Activated gamma-delta T cell treated with Interleukin-2 at 50 U/mL for 16 hours (primary cell): ENCODE results near the gene FOXK1.
A peak's percentile ranks its signal among the peaks of the same experiment; 100 is the strongest.
"Not testable (repeated sequence)": the region's sequence is repeated elsewhere in the genome, so short reads cannot be mapped to it uniquely, and the experiment has no call there.

Experiments
- DNase-seq: peaks from one replicate; pipeline ENCODE4 v3.0.0-alpha.2; 2020

The FOXK1 gene

DNA sequence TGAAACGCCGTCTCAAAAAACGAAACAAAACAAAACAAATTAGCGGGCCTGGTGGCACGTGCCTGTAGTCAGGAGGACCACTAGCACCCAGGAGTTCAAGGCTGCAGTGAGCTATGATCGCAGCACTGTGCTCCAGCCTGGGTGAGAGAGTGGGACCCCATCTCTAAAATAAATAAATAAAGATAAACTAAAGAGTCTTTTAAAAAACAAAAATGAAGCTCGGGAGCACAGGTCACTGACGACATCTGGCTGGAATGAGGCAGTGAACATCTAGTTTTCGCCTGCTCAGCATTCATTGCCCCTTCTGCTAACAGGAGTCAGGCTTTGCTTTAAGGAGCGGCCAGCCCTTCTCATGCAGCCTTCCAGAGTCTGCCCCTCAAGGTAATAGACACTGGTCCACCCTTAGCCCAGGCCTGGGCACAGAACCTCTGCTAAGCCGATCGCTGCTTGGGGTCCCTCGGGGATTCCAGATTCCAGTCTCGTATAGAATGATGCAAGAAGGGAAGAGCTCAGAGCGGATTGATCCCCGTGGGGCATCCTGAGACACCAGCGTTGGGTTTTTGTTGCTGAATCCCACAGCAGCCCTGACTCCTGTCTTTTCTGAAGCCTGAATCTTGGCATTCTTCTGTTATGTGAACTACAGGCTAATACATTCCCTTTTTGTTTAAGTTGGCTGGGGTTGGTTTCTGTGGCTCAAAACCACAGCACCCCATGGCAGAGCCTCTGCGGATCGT is 14.2 kb upstream of the FOXK1 start:
- DNase-seq, result no peak

GRCh38 chr7:4668510-4668847 is 13.6 kb upstream of the FOXK1 start:
- DNase-seq, result no peak

DNA sequence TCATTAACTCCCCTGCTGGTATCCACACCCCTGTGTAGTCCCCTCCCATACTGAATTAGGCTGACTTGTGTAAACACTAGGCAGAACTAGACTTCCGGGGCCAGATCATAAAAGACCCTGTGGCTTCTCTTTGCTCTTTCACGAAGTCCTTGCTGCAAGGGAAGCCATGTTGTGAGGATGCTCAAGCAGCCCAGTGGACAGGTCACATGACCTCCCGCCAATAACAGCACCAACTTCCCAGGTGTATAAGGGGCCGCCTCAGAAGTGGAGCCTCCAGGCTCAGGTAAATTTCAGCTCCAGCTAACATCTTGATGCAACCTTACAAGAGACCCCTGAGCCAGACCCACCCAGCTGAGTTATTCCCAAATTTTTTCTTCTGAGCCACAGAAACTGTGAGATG is 11.3 kb upstream of the FOXK1 start:
- no peak for DNase-seq

DNA sequence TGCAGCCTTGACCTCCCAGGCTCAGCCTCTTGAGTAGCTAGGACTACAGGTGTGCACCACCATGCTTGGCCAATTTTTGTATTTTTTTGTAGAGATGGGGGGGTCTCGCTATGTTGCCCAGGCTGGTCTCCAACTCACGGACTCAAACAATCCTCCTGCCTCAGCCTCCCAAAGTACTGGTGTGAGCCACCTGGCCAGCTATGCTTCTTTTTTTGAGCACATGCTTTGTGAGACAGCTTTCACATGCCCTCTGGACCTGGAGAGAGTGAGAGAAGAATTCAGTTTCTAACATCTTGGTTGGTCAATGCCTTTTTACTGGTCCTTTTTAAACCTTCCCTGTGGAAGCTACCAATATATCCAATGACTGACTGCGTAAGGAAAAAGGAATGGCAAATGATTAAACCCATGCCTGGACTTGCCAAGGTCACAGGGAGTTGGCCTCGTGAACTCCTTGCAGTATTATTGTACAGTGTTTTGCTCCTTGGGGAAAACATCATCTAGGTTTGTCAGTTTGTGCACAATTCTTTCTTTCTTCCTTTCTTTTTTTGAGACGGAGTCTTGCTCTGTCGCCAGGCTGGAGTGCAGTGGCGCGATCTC is 6.2 kb upstream of the FOXK1 start:
- no peak for DNase-seq

DNA sequence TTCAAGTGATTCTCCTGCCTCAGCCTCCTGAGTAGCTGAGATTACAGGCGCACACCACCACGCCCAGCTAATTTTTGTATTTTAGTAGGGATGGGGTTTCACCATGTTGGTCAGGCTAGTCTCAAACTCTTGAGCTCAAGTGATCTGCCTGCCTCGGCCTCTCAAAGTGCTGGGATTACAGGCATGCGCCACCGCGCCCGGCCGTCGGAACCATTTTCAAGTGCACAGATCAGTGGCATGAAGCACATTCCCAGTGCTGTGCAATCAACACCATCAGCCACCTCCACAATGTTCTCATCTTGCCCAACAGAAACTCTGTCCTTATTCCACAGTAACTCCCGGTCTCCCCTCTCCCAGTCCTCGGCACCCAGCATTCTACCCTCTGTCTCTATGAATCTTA is 4.6 kb upstream of the FOXK1 start:
- not testable (repeated sequence) for DNase-seq

GRCh38 chr7:4681218-4681851 is 760 bp upstream of the FOXK1 start:
- no peak for DNase-seq

DNA sequence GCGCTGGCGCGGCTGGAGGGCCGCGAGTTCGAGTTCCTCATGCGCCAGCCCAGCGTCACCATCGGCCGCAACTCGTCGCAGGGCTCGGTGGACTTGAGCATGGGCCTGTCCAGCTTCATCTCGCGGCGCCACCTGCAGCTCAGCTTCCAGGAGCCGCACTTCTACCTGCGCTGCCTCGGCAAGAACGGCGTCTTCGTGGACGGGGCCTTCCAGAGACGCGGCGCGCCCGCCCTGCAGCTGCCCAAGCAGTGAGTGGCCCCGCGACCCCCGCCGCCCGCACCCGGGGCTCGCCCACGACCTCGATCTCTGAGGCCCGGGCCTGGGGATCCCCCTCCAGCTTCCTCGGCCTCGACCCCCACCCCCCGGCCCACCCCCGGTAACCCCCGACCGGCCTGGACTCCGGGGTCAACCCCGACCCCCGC is 537 bp downstream of the FOXK1 start:
- peak; percentile 29 for DNase-seq

DNA sequence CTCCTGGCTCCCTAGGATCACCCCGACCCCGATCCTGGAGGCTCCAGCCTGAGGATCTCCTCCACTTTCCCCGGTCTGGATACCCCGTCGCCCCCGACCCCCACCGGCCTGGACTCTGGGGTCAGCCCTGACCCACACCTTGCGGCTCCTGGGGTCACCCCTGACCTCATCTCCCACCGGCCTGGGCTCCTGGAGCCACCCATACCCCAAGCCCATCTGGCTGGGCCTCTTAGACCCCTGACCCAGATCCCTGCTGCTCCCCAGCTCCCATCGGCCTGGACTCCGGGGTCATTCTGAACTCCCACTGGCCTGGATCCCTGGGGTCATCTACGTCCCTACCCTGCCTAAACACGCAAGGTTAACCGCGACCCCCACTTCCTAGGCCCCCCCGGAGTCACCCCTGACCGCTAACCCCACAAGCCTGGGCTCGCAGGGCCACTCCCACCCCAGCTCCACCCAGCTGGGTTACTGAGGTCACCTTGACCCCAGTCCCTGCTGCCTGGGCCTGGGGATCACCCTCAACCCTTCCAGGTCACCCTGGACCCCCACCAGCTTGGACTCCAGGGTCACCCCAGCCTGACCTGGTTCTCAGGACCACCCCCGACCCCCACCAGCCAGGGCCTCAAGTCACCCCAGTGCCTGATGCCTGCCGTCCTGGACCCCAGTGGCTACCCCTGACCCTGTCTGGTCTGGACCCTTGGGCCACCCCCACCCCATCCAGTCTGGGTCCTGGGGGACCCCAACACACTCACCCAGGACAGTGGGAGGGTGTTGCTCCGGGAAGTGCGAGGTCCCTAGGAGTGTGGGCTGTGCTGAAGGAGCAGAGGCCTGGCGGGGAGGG is 1.2 kb downstream of the FOXK1 start:
- DNase-seq, result peak; percentile 6

DNA sequence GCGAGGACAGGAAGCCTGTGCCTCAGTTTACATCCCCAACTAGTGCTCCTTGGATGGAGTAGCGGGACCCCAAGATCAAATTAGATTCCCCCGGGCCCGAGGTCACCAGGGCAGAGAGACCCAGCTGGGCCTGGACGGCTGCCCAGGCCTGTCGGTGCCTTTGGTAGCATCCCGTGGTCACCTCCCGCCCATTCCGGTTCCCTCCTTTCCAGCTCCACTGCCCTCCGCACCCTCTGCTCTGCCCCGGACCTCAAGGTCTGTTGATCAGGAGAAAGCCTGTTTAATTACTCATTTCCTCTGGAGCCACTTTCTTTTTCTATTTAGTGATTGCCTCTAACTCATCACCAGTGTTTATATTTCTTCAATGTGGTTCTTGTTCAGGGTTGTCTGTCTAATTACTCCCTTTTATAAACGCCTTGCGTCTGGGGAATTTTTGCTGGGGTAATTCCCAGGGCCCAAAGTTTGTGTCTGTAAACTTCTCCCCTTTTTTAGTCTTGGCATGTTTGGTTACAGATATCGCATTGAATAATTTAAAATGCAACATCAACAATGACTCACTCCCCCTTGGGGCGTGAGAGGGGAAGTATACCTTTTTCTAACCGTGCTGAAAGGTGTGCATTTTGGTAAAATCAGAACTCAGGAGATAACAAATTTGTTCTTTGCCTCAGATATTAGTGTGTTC is 1.9 kb downstream of the FOXK1 start:
- peak; percentile 18 for DNase-seq

- DNase-seq, result no peak
These were observed 2.8 kb downstream of the FOXK1 start for GRCh38 chr7:4684846-4685245.

DNA sequence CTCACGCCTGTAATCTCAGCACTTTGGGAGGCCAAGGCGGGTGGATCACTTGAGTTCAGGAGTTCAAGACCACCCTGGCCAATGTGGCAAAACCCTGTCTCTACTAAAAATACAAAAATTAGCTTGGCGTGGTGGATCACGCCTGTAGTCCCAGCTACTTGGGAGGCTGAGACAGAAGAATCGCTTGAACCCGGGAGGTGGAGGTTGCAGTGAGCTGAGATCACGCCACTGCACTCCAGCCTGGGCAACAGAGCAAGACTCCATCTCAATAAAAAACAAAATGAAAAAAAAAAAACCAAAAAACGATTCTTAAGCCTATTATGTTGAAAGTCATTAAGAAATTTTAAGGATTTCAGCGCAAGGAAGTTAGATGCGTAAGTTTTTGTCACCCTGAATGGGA is 3.6 kb downstream of the FOXK1 start:
- not testable (repeated sequence) for DNase-seq

GRCh38 chr7:4687956-4688355 is 5.9 kb downstream of the FOXK1 start:
- DNase-seq, result no peak

- no peak for DNase-seq
These were observed 7.1 kb downstream of the FOXK1 start for GRCh38 chr7:4689151-4689550.

DNA sequence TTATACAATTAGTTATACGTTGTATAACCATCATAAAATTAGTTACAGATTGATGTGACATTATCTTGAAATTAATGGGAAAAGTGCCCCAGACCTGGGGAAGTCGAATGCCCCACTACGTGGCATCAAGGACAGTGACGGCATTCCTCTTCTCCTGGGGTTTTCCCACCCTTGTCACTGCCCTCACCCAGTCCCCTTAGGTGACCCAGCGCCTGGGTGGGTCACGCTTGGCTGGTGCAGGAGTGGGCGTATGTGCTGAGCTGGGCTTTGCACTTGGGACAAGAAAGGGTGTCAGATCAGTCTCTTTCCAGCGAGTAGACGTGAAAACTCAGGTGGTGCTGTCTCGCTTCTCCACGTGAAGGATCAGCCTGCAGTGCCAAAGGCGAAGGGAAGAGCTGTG is 7.6 kb downstream of the FOXK1 start:
- no peak for DNase-seq

- DNase-seq, result no peak
These were observed 9.1 kb downstream of the FOXK1 start for GRCh38 chr7:4690953-4691856.

DNA sequence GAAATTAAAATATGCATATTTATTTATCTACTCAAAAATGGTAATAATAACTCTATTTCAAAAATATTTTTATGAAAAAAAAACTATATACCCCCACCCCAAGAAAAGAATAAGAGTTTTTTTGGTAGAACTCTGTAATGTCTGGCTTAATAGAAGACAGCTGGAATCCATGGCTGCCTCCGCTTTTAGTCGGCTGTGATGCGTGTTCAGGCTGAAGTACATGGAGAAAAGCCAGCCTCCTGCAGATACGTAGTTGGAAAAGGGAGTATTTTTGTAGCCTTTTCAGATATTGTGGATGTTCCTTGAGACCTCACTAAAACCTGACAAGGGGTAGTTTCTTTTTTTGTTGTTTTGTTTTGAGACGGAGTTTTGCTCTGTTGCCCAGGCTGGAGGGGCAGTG is 10.0 kb downstream of the FOXK1 start:
- DNase-seq, result no peak

- DNase-seq, result not testable (repeated sequence)
These were observed 10.5 kb downstream of the FOXK1 start for GRCh38 chr7:4692622-4693021.

DNA sequence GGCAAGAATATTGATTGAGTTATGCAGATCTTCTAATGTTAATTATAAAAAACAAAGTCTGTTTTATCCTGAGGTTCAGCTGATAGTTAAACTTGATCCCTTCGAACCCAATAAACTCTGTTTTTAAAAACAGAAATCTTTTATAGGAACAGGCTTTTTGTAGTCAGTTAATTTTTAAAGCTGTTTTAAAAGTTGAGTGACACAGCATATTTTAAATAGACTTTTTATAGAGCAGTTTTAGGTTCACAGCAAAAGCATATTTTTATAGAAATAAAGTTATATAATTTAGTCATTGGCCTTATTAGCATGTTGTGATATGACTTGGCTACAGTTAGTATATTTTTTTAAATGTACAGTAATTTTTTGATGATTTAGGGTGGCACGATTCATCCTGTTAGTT is 11.1 kb downstream of the FOXK1 start:
- no peak for DNase-seq

DNA sequence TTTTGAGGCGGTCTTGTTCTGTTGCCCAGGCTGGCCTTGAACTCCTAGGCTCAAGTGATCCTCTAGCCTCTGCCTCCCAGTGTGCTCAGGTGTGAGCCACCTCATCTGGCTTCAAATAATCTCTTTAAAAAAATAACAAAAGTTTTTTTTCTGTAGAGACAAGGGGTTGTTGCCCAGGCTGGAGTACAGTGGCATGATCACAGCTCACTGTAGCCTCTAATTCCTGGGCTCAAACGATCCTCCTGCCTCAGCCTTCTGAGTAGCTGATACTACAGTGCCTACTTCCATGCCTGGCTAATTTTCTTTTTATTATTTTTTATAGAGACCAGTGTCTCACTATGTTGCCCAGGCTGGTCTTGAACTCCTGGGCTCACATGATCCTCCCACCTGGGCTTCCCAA is 11.7 kb downstream of the FOXK1 start:
- no peak for DNase-seq

GRCh38 chr7:4694305-4694704 is 12.2 kb downstream of the FOXK1 start:
- DNase-seq, result no peak

DNA sequence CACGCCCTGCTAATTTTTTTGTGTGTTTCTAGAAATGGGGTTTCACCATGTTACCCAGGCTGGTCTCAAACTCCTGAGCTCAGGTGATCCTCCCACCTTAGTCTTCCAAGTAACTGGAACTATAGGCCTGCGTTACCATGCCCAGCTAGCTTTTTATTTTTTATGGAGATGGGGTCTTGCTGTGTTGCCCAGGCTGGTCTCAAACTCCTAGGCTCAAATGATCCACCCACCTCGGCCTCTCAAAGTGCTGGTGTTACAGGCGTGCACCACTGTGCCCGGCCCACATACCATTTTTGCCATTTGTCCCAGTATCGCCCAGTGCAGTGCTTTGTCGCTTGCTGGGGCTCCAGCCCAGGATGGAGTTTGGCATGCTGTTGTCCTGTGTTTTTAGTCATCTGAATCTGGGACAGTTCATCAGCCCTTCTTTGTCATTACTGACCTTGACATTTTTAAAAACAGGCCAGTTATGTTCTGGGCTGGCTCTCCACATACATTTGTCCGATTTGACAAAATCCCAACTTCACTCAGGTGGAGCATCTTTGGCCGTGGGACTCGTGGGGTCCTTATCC is 16.7 kb downstream of the FOXK1 start:
- DNase-seq, result no peak

DNA sequence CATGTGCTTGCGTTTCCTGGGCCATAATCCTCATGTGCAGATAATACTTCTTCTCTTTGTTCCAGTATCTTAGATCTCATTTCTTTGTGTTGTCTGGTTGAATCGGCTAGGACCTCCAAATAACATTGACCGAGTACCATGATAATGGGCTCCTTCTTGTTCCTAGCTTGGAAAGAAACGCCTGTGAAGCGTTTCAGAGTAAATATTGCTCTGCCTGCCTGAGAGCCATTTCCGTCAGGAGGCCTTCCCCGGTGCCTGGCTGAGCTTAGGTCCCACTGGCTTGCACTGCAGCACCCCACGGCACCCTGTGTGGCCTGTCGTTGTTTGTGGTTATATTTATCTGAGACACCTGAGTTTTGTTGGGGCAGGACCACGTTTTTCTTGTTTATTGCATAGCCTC is 17.7 kb downstream of the FOXK1 start:
- DNase-seq, result no peak
